NCI-H1930 (cell line): ENCODE results near the gene EXD3.
"Not testable (repeated sequence)": the region's sequence is repeated elsewhere in the genome, so short reads cannot be mapped to it uniquely, and the experiment has no call there.

Experiments used
- DNase-seq, 2 experiments: peaks; one replicate each; lab custom pipeline; 2025; lab: John Stamatoyannopoulos, UW

EXD3 gene

GRCh38 chr9:137272241-137273094, 150.5 kb downstream of the EXD3 start:
- DNase-seq = no peak

DNA sequence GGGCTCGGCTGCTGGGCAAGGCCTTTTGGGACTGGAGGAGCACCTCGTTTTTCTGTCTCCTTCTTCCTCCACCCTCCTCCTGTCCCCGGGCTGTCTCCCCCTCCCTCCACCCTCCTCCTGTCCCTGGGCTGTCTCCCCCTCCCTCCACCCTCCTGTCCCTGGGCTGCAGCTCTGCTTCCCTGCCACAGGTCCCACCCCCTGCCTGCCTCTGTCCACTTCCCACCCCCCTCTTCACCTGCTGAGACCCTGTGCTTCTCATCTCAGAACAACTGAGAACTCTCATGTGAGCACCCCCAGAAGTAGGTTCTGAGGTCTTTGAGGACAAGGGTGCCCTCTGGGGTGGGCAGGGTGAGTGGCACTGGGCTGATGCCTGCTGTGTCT, 151.3 kb downstream of the EXD3 start:
- DNase-seq = no peak

DNA sequence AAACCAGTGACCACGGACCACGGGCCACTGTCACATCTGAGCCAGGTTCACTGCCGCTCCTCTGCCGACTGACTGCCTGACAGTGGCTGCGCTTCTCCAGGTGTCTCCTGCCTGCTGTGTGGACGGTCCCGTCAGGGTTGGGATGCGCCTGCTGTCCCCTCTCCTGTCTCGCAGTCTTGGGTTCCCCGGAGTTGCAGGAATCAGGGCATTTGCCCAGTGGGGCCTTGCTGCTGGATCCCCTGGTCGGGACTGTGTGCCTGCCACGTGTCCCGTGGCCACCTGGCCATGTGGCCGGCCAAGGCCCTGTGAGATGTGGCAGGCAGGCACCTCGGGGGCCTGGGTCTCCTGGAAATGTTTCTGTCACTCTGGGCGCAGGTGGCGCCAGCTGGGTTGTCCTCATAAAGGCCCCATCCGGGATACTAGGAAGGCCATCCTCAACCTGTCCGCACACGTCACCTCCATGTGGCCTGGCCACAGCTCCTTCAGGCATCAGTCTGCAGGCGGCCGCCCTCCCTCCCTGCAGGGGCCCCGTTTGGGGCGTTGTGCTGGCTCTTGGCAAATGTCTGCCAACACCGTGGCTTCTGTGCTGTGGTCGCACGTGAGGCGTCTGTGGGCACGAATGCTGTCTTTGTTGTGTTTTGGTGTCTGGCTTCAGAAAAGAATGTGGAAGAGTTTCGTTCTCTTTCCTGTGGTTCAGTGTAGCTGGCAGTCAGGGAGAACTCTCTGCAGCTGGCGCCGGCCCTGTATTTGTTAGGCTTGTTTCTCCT, 151.8 kb downstream of the EXD3 start:
- DNase-seq = no peak

DNA sequence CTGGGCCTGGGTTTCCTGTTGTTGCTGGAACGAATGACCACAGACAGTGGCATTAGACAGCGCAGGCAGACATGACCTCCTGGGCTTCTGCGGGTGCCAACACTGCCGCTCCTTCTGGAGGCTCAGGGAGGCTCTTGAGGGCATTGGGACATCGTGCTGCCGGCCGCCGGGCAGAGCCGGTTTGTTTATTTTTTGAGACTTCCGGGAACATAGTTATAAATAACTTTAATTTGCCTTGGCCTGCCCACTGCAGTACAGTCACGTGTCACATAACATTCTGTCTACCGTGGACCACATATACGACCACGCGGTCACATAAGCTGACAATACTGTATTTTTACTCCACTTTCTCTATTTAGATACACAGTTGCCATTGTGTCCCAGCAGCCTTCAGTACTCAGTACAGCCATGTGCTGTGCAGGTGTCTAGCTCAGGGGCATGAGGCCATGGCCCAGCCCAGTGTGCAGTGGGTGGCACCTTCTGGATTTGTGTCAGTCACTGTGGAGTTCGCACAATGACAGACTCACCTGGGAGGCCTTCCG, 153.7 kb downstream of the EXD3 start:
- no peak for DNase-seq

- DNase-seq = no peak
Measured at GRCh38 chr9:137268538-137269201, 154.3 kb downstream of the EXD3 start.

DNA sequence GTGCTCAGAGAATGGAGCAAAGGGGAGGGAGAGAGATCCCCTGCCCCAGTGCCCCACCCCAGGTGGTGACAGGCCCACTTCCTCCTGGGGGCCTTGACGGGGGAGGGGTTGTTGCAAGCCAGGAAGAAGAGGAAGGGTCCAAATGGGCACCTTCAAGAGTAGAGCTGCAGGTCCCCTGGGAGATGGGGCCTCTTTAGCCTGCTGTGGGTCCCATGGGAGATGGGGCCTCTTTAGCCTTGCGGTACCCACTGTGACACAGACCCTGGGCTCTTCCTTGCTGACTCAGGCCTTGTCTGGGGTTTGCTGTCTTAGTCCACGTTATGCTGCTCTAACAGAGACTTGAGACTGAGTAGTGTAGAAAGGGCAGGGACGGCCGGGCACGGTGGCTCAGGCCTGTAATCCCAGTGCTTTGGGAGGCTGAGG, 155.0 kb downstream of the EXD3 start:
- DNase-seq = no peak

GRCh38 chr9:137266585-137267453, 156.1 kb downstream of the EXD3 start:
- DNase-seq = no peak

GRCh38 chr9:137266162-137266527, 156.8 kb downstream of the EXD3 start:
- no peak for DNase-seq

DNA sequence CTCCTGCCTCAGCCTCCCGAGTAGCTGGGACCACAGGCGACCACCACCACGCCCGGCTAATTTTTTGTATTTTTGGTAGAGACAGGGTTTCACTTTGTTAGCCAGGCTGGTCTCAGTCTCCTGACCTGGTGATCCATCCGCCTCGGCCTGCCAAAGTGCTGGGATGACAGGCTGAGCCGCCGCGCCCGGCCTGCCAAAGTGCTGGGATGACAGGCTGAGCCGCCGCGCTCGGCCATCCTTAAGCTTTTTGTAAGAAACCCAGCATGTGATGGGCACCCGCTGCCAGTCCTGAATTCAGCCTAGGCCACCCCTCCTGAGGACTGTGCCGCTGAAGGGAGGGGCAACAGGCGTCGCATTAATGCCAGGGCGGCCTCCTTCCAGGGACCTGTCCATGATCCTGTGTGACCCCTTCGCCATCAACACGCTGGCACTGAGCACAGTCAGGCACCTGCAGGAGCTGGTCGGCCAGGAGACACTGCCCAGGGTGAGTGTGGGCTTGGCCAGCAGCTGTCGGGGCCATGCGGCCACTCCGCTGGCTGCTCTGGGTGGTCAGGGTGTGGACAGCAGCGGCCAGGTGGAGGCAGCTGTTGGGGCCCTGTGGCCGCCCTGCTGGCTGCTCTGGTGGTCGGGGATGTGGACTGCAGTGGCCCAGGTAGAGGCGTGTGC, 157.3 kb downstream of the EXD3 start:
- DNase-seq = no peak

DNA sequence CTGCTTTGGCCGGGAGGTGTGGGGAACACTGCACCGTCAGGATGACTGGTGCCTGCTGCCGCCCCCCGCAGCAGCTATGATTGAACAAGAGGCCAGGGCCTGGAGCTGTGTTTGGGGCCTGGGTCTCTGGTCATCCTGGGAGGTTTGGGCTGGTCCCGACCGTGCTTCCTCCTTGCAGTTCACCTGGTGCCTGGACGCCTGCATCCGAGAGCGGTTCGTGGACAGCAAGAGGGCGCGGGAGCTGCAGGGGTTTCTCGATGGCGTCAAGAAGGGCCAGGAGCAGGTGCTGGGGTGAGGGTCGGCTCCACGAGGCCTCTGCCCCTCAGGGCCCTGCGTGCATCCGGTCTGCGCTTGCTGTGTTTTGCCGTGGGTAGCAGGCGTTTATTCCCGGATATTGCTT, 158.9 kb downstream of the EXD3 start:
- DNase-seq = no peak

DNA sequence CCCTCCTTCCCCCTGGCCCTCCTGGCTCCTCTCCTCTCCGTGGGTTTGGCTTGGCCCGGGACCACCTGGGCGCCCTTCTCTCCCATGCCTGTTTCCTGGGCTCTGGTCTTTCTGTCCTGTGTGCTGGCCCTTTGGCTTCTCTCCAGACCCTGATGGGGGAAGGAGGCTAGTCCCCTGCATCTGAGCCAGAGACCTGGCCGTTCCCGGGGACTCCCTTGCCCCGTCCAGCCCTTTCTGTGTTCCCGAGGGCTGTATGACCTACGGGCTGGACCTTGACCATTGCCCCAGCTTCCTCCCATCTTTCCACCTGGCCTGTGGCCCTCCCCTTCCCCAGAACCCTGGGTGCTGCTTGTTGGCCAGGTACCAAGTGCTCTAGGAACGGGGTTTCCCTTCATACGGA, 159.5 kb downstream of the EXD3 start:
- no peak for DNase-seq

DNA sequence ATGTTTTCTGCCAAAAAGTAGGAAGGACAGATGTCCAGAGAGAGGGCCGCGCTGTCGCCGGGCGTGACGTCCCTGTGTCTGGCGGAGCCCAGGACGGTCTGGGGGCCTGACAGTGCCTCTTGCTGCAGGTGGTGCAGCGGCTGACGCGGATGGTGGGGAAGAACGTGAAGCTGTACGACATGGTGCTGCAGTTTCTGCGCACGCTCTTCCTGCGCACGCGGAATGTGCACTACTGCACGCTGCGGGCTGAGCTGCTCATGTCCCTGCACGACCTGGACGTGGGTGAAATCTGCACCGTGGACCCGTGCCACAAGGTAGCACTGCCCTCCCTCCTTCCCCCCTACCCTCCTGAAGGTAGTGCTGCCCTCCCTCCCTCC, 160.1 kb downstream of the EXD3 start:
- DNase-seq = no peak

DNA sequence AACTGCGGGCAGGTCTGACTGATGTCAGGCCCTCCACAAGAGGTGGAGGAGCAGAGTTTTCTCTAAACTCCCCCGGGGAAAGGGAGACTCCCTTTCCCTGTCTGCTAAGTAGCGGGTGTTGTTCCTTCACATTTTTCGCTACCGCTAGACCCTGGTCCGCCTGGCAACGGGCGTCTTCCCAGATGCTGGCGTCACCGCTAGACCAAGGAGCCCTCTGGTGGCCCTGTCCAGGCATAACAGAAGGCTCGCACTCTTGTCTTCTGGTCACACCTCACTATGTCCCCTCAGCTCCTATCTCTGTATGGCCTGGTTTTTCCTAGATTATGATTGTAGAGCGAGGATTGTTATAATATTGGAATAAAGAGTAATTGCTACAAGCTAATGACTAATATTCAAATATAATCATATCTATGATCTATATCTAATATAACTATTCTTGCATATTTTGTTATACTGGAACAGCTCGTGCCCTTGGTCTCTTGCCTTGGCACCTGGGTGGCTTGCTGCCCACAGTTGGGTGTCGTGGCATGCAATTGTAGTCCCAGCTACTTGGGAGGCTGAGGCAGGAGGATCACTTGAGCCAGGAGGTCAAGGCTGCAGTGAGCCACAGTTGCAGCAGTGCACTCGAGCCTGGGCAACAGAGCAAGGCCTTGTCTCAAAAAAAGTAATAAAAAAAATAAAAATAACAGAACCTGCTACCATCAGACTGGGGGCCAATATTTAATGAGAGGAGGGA, 160.6 kb downstream of the EXD3 start:
- DNase-seq = not testable (repeated sequence)
